H1 (cell line): ENCODE results near the gene LY6G5C. TPM values are rescaled to one million over a fixed set of nuclear protein-coding genes. Genes with fewer than 3 reads are reported as not detected.

Source experiments
- CTCF ChIA-PET: fragments of 300-600 bp; sonication (Branson Sonifier 250); formaldehyde crosslinking; loops from one replicate; lab custom pipeline; 2021; ENCODE audit not compliant: partially characterized antibody; lab: Charles Lee
- POLR2A ChIA-PET: fragments of 300-600 bp; sonication (Branson Sonifier 250); formaldehyde crosslinking; loops from one replicate; lab custom pipeline; 2021; ENCODE audit warnings: inconsistent platforms; ENCODE audit not compliant: partially characterized antibody; lab: Charles Lee
- DNase-seq, 2 experiments: peaks; one replicate each; pipeline versions ENCODE4 v3.0.0 to v3.0.0-alpha.2; 2010 to 2022; ENCODE audit warnings: low spot score in 2 of 2, low read depth in 1 of 2, mixed read lengths in 1 of 2
- FAIRE-seq: peaks from 2 replicates; lab custom pipeline; 2011; peaks lifted over from hg19 to GRCh38; lab: Jason Lieb, UNC
- H2AFZ ChIP-seq: 2 replicates; pipeline ENCODE4 v1.8.1; 2012; ENCODE audit warnings: low read length, inconsistent platforms
- H2AK5ac ChIP-seq: 2 replicates; pipeline ENCODE4 v1.6.1; 2013; ENCODE audit warnings: low read depth, low read length
- H2BK120ac ChIP-seq: replicated peaks from 2 replicates; pipeline ENCODE3; 2013; ENCODE audit warnings: low read depth, low read length, inconsistent platforms
- H2BK12ac ChIP-seq: 2 replicates; pipeline ENCODE4 v1.6.1; 2013; ENCODE audit warnings: low read depth, low read length
- H2BK15ac ChIP-seq: 2 replicates; pipeline ENCODE4 v1.6.1; 2013; ENCODE audit warnings: low read length
- H2BK20ac ChIP-seq: 2 replicates; pipeline ENCODE4 v1.6.1; 2013; ENCODE audit warnings: low read length
- H2BK5ac ChIP-seq: 2 replicates; pipeline ENCODE4 v1.6.1; 2013; ENCODE audit warnings: low read depth, low read length
- H3K14ac ChIP-seq: 2 replicates; pipeline ENCODE4 v1.6.1; 2013; ENCODE audit warnings: inconsistent platforms; ENCODE audit not compliant: insufficient read length
- H3K18ac ChIP-seq: 2 replicates; pipeline ENCODE4 v1.6.1; 2013; ENCODE audit warnings: low read length; ENCODE audit errors: extremely low read depth
- H3K23ac ChIP-seq: 2 replicates; pipeline ENCODE4 v1.6.1; 2013; ENCODE audit warnings: inconsistent platforms; ENCODE audit not compliant: insufficient read length
- H3K23me2 ChIP-seq: 2 replicates; pipeline ENCODE4 v1.6.1; 2013; ENCODE audit warnings: low read depth, low read length
- H3K27ac ChIP-seq: 2 replicates; pipeline ENCODE4 v1.6.1; 2011; ENCODE audit warnings: low read depth, low read length, inconsistent platforms
- H3K27me3 ChIP-seq, 4 experiments: replicated peaks in 1 of 4; 1 replicate in 1 of 4; 2 replicates in 3 of 4; pipeline versions ENCODE4 v1.6.1 to v1.8.1; 2011 to 2013; ENCODE audit warnings: low read length in 3 of 4, mild to moderate bottlenecking in 3 of 4, inconsistent platforms in 2 of 4, mixed read lengths in 2 of 4, moderate library complexity in 1 of 4; ENCODE audit not compliant: control insufficient read depth in 3 of 4, insufficient read depth in 3 of 4; ENCODE audit errors: extremely low read depth in 1 of 4
- H3K36me3 ChIP-seq, 4 experiments: 2 replicates each; pipeline versions ENCODE4 v1.6.1 to v1.8.1; 2011 to 2013; ENCODE audit warnings: mild to moderate bottlenecking in 4 of 4, low read length in 3 of 4, moderate library complexity in 2 of 4, control low read depth in 1 of 4, inconsistent platforms in 1 of 4; ENCODE audit not compliant: insufficient read depth in 4 of 4, control insufficient read depth in 2 of 4
- H3K4ac ChIP-seq: replicated peaks from 2 replicates; pipeline ENCODE3; 2013; ENCODE audit warnings: low read length, low read depth, mixed read lengths, inconsistent platforms; ENCODE audit not compliant: insufficient read length
- H3K4me1 ChIP-seq, 4 experiments: replicated peaks in 1 of 4; 1 replicate in 1 of 4; 2 replicates in 3 of 4; pipeline versions ENCODE4 v1.6.1 to v1.8.1; 2011 to 2013; ENCODE audit warnings: low read length in 3 of 4, inconsistent platforms in 2 of 4, mixed read lengths in 1 of 4; ENCODE audit not compliant: insufficient read depth in 4 of 4, control insufficient read depth in 3 of 4
- H3K4me2 ChIP-seq, 2 experiments: 2 replicates each; pipeline versions ENCODE4 v1.6.1 to v1.8.1; 2011 to 2013; ENCODE audit warnings: low read depth in 2 of 2, low read length in 2 of 2, control low read depth in 1 of 2, inconsistent platforms in 1 of 2, mild to moderate bottlenecking in 1 of 2; ENCODE audit not compliant: insufficient read depth in 1 of 2
- H3K4me3 ChIP-seq, 4 experiments: fragments of 200-600, 300-600 bp in 1 of 4; sonication (generic), shearing (Covaris generic), sonication (Bioruptor Twin) in 1 of 4; 2 replicates each; pipeline versions ENCODE4 v1.5.1 to v1.8.1; 2011 to 2016; ENCODE audit warnings: low read length in 4 of 4, low read depth in 3 of 4, control low read depth in 2 of 4, inconsistent platforms in 2 of 4, mild to moderate bottlenecking in 2 of 4, mixed read lengths in 1 of 4, moderate library complexity in 1 of 4; ENCODE audit not compliant: insufficient read depth in 2 of 4; ENCODE audit errors: extremely low read depth in 1 of 4
- H3K56ac ChIP-seq: replicated peaks from 2 replicates; pipeline ENCODE3; 2013; ENCODE audit warnings: low read depth, mild to moderate bottlenecking, mixed read lengths, low read length, inconsistent platforms; ENCODE audit not compliant: insufficient read length
- H3K79me1 ChIP-seq: 2 replicates; pipeline ENCODE4 v1.6.1; 2013; ENCODE audit warnings: low read depth, low read length, control low read depth
- H3K79me2 ChIP-seq, 2 experiments: 2 replicates each; pipeline versions ENCODE4 v1.6.1 to v1.8.1; 2012 to 2013; ENCODE audit warnings: low read length in 2 of 2, mild to moderate bottlenecking in 2 of 2, inconsistent platforms in 1 of 2; ENCODE audit not compliant: insufficient read depth in 2 of 2, control insufficient read depth in 1 of 2
- H3K9ac ChIP-seq, 4 experiments: replicated peaks in 1 of 4; 1 replicate in 1 of 4; 2 replicates in 3 of 4; pipeline versions ENCODE4 v1.6.1 to v1.8.1; 2011 to 2013; ENCODE audit warnings: low read depth in 3 of 4, low read length in 3 of 4, control low read depth in 2 of 4, mild to moderate bottlenecking in 2 of 4, moderate library complexity in 2 of 4, inconsistent platforms in 1 of 4; ENCODE audit errors: extremely low read depth in 1 of 4
- H3K9me3 ChIP-seq, 2 experiments: 2 replicates each; pipeline versions ENCODE4 v1.6.1 to v1.8.1; 2012 to 2013; ENCODE audit warnings: mild to moderate bottlenecking in 2 of 2, moderate library complexity in 2 of 2, control low read depth in 1 of 2, inconsistent platforms in 1 of 2, low read depth in 1 of 2, low read length in 1 of 2, mixed read lengths in 1 of 2; ENCODE audit not compliant: insufficient read depth in 2 of 2
- H4K20me1 ChIP-seq, 2 experiments: replicated peaks in 1 of 2; 2 replicates each; pipeline versions ENCODE3 to v1.8.1; 2011 to 2013; ENCODE audit warnings: inconsistent platforms in 2 of 2, low read length in 2 of 2, mild to moderate bottlenecking in 1 of 2; ENCODE audit not compliant: insufficient read depth in 2 of 2, control insufficient read depth in 1 of 2
- H4K5ac ChIP-seq: 2 replicates; pipeline ENCODE4 v1.6.1; 2013; ENCODE audit warnings: low read length, low read depth, mixed read lengths, inconsistent platforms; ENCODE audit not compliant: insufficient read length
- H4K8ac ChIP-seq: 2 replicates; pipeline ENCODE4 v1.8.0; 2013; ENCODE audit warnings: mild to moderate bottlenecking, moderate library complexity, low read length, inconsistent platforms; ENCODE audit not compliant: insufficient read depth; ENCODE audit errors: extremely low read depth
- H4K91ac ChIP-seq: replicated peaks from 2 replicates; pipeline ENCODE3; 2013; ENCODE audit warnings: low read length, mixed read lengths, inconsistent platforms; ENCODE audit not compliant: insufficient read length
- BRCA1 ChIP-seq: IDR thresholded peaks from 2 replicates; pipeline ENCODE4 v1.6.1; 2012; ENCODE audit warnings: low read depth, low read length, improper control_type of control experiment
- HDAC6 ChIP-seq: IDR thresholded peaks from one replicate; pipeline ENCODE4 v1.7.1; 2012; ENCODE audit warnings: low read depth, mild to moderate bottlenecking, inconsistent platforms, low read length, moderate library complexity
- SP2 ChIP-seq: IDR thresholded peaks from 2 replicates; pipeline ENCODE4 v1.6.1; 2012; ENCODE audit warnings: mild to moderate bottlenecking, low read length, inconsistent platforms
- WGBS, 2 experiments: shearing (Covaris generic) in 1 of 2; methylation state at CpG; one replicate each; pipeline versions ENCODE4 v1.1.6 to v1.1.7; 2013 to 2015; ENCODE audit warnings: low lambda C conversion rate in 2 of 2, mixed read lengths in 2 of 2, inconsistent platforms in 1 of 2, low coverage in 1 of 2, missing lambda C conversion rate in 1 of 2; ENCODE audit not compliant: insufficient replicate concordance in 2 of 2, insufficient coverage in 1 of 2, insufficient read length in 1 of 2; ENCODE audit errors: extremely low coverage in 1 of 2, missing lambda C conversion rate in 1 of 2; 5-methylcytosine and 5-hydroxymethylcytosine counted together
- polyA plus RNA-seq, 7 experiments: library from polyadenylated mRNA; depleted of rRNA in 3 of 7; stranded (reverse) in 5 of 7; unstranded in 2 of 7; fragments of >200 nt in 5 of 7; fragments of 200-250 nt in 2 of 7; gene quantifications; 1 replicate in 5 of 7; 2 replicates in 1 of 7; 4 replicates in 1 of 7; pipeline versions ENCODE4 v1.2.1 to v1.2.3, GENCODE V29; 2011 to 2013; ENCODE audit warnings: missing spikeins in 2 of 7, mixed read lengths in 2 of 7
- total RNA-seq: library from RNA; stranded (reverse); fragmentation: NEBNext Ultra II Directional; extraction: Animal tissue kit (Norgen Biotek cat#: 25700); gene quantifications from 2 replicates; pipeline ENCODE4 v1.2.1, GENCODE V29; 2021

Gene LY6G5C
- total and polyA plus RNA-seq, 2 of the 8 experiments (the other 6 are each of a cell fraction or from before 2014, with no cell fraction given), result 1.1 to 1.8 TPM

GRCh38 chr6:31700740-31701401, 20.0 kb upstream of the LY6G5C start:
- TF ChIP-seq BRCA1 (no peak), HDAC6 (no peak), SP2 (no peak)
- Histone ChIP-seq H2BK5ac (no peak overlapping the region), H3K9me3 (no peaks in the 10 kb centered on the region), H2AFZ (no peak overlapping the region), H3K23ac (no peak overlapping the region), H3K4me2 (no peak overlapping the region; a peak in 1 of 4 replicates), H3K4ac (no peak overlapping the region), H3K27me3 (no peaks in the 10 kb centered on the region), H3K9ac (no peak overlapping the region), H3K27ac (no peak overlapping the region), H3K56ac (no peak overlapping the region), H4K91ac (no peak overlapping the region), H2BK15ac (no peak overlapping the region), H2BK12ac (no peak overlapping the region), H3K4me1 (peaks cover 2 to 5% (median 3%) of the 10 kb centered on the region in 4 experiments; a peak in 4 of 7 replicates), H3K23me2 (peaks cover 8% of the 10 kb centered on the region; the same call in 1 of the 2 replicates), H2BK120ac (no peak overlapping the region), H4K8ac (no peak overlapping the region), H4K5ac (no peak overlapping the region), H3K14ac (no peak overlapping the region), H2BK20ac (no peak overlapping the region), H3K18ac (no peak overlapping the region), H2AK5ac (no peak overlapping the region), H3K36me3 (peaks cover 0 to 5% (median 2%) of the 10 kb centered on the region in 4 experiments; a peak in 3 of 8 replicates), H3K4me3 (no peak overlapping the region), H4K20me1 (no peaks in the 10 kb centered on the region), H3K79me2 (peaks cover 0 to 7% of the 10 kb centered on the region in 2 experiments; a peak in 2 of 4 replicates), H3K79me1 (peaks cover 6% of the 10 kb centered on the region)
- ChIA-PET POLR2A (no interaction called here), CTCF (interaction anchor here (0.9 to 3.3 kb wide), 2 partner anchors 11 to 17 kb away, joined by 3 to 20 read pairs; no protein-coding TSS in a partner anchor)
- DNase-seq (no peak), FAIRE-seq (no peak)
- 92% methylated on average over 5 of the region's 5 CpGs; no CpG with 5 or more reads in 1 of the 2 experiments for WGBS, 2 experiments
